Measurements from ENCODE around the gene GRAP2.
"Not testable (repeated sequence)": the region's sequence is repeated elsewhere in the genome, so short reads cannot be mapped to it uniquely, and the experiment has no call there.

GRAP2 gene

GRCh38 chr22:39875176-39875885 is 25.6 kb upstream of the GRAP2 start:
- not testable (repeated sequence) for H2BK120ac ChIP-seq (ENCODE audit: low read depth, low read length); H3K56ac ChIP-seq (ENCODE audit: low read length)

GRCh38 chr22:39877079-39877845 is 23.6 kb upstream of the GRAP2 start:
- WGBS (ENCODE audit: extremely low coverage, insufficient coverage, low lambda C conversion rate), result no CpG with 5 or more reads among the region's 6 CpGs

More at GRCh38 chr22:39875176-39875885, 25.6 kb upstream of the GRAP2 start:
- H4K5ac ChIP-seq (ENCODE audit: low read length); H3K79me1 ChIP-seq (ENCODE audit: low read length); H3K79me2 ChIP-seq (ENCODE audit: control insufficient read depth, insufficient read depth, low read length); H3K4me3 ChIP-seq (ENCODE audit: low read length); H3K36me3 ChIP-seq (ENCODE audit: control insufficient read depth, insufficient read depth, low read length); H3K4me1 ChIP-seq (ENCODE audit: control insufficient read depth, low read depth, low read length); H2BK5ac ChIP-seq (ENCODE audit: low read length); H2BK15ac ChIP-seq (replicated peaks; ENCODE audit: low read depth); H4K8ac ChIP-seq (ENCODE audit: low read depth, low read length); H3K9ac ChIP-seq (ENCODE audit: low read length); H3K23ac ChIP-seq (ENCODE audit: low read length); H3K4me2 ChIP-seq (ENCODE audit: low read length); H3K18ac ChIP-seq (ENCODE audit: low read length); DNase-seq; H3K27me3 ChIP-seq (ENCODE audit: insufficient read depth, low read length, poor library complexity); H3K4ac ChIP-seq (ENCODE audit: low read depth, low read length); H2AK5ac ChIP-seq (ENCODE audit: low read length); H3K27ac ChIP-seq (ENCODE audit: low read depth, low read length): not testable (repeated sequence)
- no CpG with 5 or more reads among the region's 42 CpGs for WGBS (ENCODE audit: extremely low coverage, insufficient coverage, low lambda C conversion rate)

GRCh38 chr22:39880722-39881121 is 20.2 kb upstream of the GRAP2 start:
- Histone ChIP-seq H3K79me1 (ENCODE audit: low read length) (no peaks in the 10 kb centered on the region), H3K18ac (ENCODE audit: low read length) (no peak overlapping the region), H4K8ac (ENCODE audit: low read depth, low read length) (no peak overlapping the region), H3K27me3 (ENCODE audit: insufficient read depth, low read length, poor library complexity) (no peaks in the 10 kb centered on the region), H2AK5ac (ENCODE audit: low read length) (no peak overlapping the region), H3K27ac (ENCODE audit: low read depth, low read length) (no peak overlapping the region), H3K4ac (ENCODE audit: low read depth, low read length) (no peak overlapping the region), H3K56ac (ENCODE audit: low read length) (no peak overlapping the region), H3K79me2 (ENCODE audit: control insufficient read depth, insufficient read depth, low read length) (no peaks in the 10 kb centered on the region), H2BK120ac (ENCODE audit: low read depth, low read length) (no peak overlapping the region), H3K36me3 (ENCODE audit: control insufficient read depth, insufficient read depth, low read length) (no peaks in the 10 kb centered on the region), H3K4me3 (ENCODE audit: low read length) (no peak overlapping the region), H3K9ac (ENCODE audit: low read length) (no peak overlapping the region), H3K4me1 (ENCODE audit: control insufficient read depth, low read depth, low read length) (no peaks in the 10 kb centered on the region), H3K23ac (ENCODE audit: low read length) (no peak overlapping the region), H2BK5ac (ENCODE audit: low read length) (no peak overlapping the region), H4K5ac (ENCODE audit: low read length) (no peak overlapping the region), H3K4me2 (ENCODE audit: low read length) (no peak overlapping the region), H2BK15ac (replicated peaks; ENCODE audit: low read depth) (no peak overlapping the region)
- DNase-seq, result no peak

More at GRCh38 chr22:39877079-39877845, 23.6 kb upstream of the GRAP2 start:
- no peak overlapping the region for H4K8ac ChIP-seq (ENCODE audit: low read depth, low read length)
- no peaks in the 10 kb centered on the region for H3K36me3 ChIP-seq (ENCODE audit: control insufficient read depth, insufficient read depth, low read length)
- H3K27me3 ChIP-seq (ENCODE audit: insufficient read depth, low read length, poor library complexity), result no peaks in the 10 kb centered on the region
- no peak for DNase-seq
- H2BK5ac ChIP-seq (ENCODE audit: low read length), result no peak overlapping the region
- H2AK5ac ChIP-seq (ENCODE audit: low read length), result no peak overlapping the region
- no peaks in the 10 kb centered on the region for H3K4me1 ChIP-seq (ENCODE audit: control insufficient read depth, low read depth, low read length)
- H3K79me2 ChIP-seq (ENCODE audit: control insufficient read depth, insufficient read depth, low read length), result no peaks in the 10 kb centered on the region
- no peak overlapping the region for H3K4ac ChIP-seq (ENCODE audit: low read depth, low read length)
- no peak overlapping the region for H2BK120ac ChIP-seq (ENCODE audit: low read depth, low read length)
- H3K9ac ChIP-seq (ENCODE audit: low read length), result no peak overlapping the region
- H3K79me1 ChIP-seq (ENCODE audit: low read length), result no peaks in the 10 kb centered on the region
- no peak overlapping the region for H3K23ac ChIP-seq (ENCODE audit: low read length)
- no peak overlapping the region for H3K56ac ChIP-seq (ENCODE audit: low read length)
- no peak overlapping the region for H3K18ac ChIP-seq (ENCODE audit: low read length)
- no peak overlapping the region for H4K5ac ChIP-seq (ENCODE audit: low read length)
- no peak overlapping the region for H3K27ac ChIP-seq (ENCODE audit: low read depth, low read length)
- H2BK15ac ChIP-seq (replicated peaks; ENCODE audit: low read depth), result no peak overlapping the region
- no peak overlapping the region for H3K4me2 ChIP-seq (ENCODE audit: low read length)
- H3K4me3 ChIP-seq (ENCODE audit: low read length), result no peak overlapping the region

DNA sequence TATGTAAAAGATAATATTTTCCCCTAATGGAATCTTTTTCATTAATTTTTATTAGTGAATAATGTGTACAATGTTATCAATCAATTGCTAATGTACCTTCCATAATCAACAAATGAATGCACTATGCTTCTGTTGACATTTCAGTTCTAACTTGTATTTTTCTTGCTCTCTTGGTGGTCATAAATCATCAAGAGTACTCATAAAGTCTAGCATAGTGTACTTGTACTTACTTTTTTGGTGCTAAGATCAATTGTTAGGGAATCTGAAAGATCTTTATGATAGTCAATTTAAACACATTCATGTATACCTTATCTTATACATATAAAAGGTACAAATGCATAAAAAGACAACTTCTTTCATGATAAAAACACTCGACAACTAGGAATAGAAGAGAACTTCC is 17.8 kb upstream of the GRAP2 start:
- no peaks in the 10 kb centered on the region for H3K4me1 ChIP-seq (ENCODE audit: control insufficient read depth, low read depth, low read length)
- no peak overlapping the region for H4K8ac ChIP-seq (ENCODE audit: low read depth, low read length)
- no peak overlapping the region for H2BK5ac ChIP-seq (ENCODE audit: low read length)
- no peak overlapping the region for H4K5ac ChIP-seq (ENCODE audit: low read length)
- DNase-seq, result no peak
- no CpG with 5 or more reads among the region's 1 CpG for WGBS (ENCODE audit: extremely low coverage, insufficient coverage, low lambda C conversion rate)
- no peak overlapping the region for H3K56ac ChIP-seq (ENCODE audit: low read length)
- no peak overlapping the region for H3K18ac ChIP-seq (ENCODE audit: low read length)
- H3K79me2 ChIP-seq (ENCODE audit: control insufficient read depth, insufficient read depth, low read length), result no peaks in the 10 kb centered on the region
- H3K27ac ChIP-seq (ENCODE audit: low read depth, low read length), result no peak overlapping the region
- no peaks in the 10 kb centered on the region for H3K79me1 ChIP-seq (ENCODE audit: low read length)
- H2BK15ac ChIP-seq (replicated peaks; ENCODE audit: low read depth), result no peak overlapping the region
- H3K4me3 ChIP-seq (ENCODE audit: low read length), result no peak overlapping the region
- H3K4ac ChIP-seq (ENCODE audit: low read depth, low read length), result no peak overlapping the region
- H2AK5ac ChIP-seq (ENCODE audit: low read length), result no peak overlapping the region
- no peaks in the 10 kb centered on the region for H3K36me3 ChIP-seq (ENCODE audit: control insufficient read depth, insufficient read depth, low read length)
- H3K4me2 ChIP-seq (ENCODE audit: low read length), result no peak overlapping the region
- no peak overlapping the region for H3K23ac ChIP-seq (ENCODE audit: low read length)
- no peaks in the 10 kb centered on the region for H3K27me3 ChIP-seq (ENCODE audit: insufficient read depth, low read length, poor library complexity)
- no peak overlapping the region for H2BK120ac ChIP-seq (ENCODE audit: low read depth, low read length)
- no peak overlapping the region for H3K9ac ChIP-seq (ENCODE audit: low read length)

DNA sequence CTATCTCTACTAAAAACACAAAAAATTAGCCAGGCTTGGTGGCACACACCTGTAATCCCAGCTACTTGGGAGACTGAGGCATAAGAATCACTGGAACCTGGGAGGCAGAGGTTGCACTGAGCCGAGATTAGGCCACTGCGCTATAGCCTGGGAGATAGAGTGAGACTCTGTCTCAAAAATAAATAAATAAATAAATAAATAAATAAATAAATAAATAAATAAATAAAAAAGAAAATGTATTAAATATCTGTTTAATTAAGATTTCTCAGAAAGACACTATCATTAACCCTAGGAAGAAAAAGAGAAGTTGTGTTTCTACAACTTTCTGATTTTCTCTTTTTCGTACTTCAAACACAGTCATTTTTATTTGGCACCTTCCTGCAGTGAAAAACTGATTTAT is 11.0 kb upstream of the GRAP2 start:
- H3K4me3 ChIP-seq (ENCODE audit: low read length); H3K4me2 ChIP-seq (ENCODE audit: low read length); H2BK120ac ChIP-seq (ENCODE audit: low read depth, low read length); H3K9ac ChIP-seq (ENCODE audit: low read length); H3K23ac ChIP-seq (ENCODE audit: low read length); H3K27ac ChIP-seq (ENCODE audit: low read depth, low read length); H3K79me1 ChIP-seq (ENCODE audit: low read length); H3K18ac ChIP-seq (ENCODE audit: low read length); H3K56ac ChIP-seq (ENCODE audit: low read length); H4K8ac ChIP-seq (ENCODE audit: low read depth, low read length); H3K4ac ChIP-seq (ENCODE audit: low read depth, low read length); H3K27me3 ChIP-seq (ENCODE audit: insufficient read depth, low read length, poor library complexity); H3K79me2 ChIP-seq (ENCODE audit: control insufficient read depth, insufficient read depth, low read length); H2BK5ac ChIP-seq (ENCODE audit: low read length); H2BK15ac ChIP-seq (replicated peaks; ENCODE audit: low read depth); DNase-seq; H3K36me3 ChIP-seq (ENCODE audit: control insufficient read depth, insufficient read depth, low read length); H3K4me1 ChIP-seq (ENCODE audit: control insufficient read depth, low read depth, low read length); H4K5ac ChIP-seq (ENCODE audit: low read length); H2AK5ac ChIP-seq (ENCODE audit: low read length): not testable (repeated sequence)
- no CpG with 5 or more reads among the region's 3 CpGs for WGBS (ENCODE audit: extremely low coverage, insufficient coverage, low lambda C conversion rate)
